Suprapubic skin (tissue), 4 donors: ENCODE data around the gene ANKH.

Source experiments
- CTCF ChIP-seq, 2 donors: fragments of 200-600 bp in 1 of 2; fragments of 450-650 bp in 1 of 2; sonication (generic) in 1 of 2; IDR thresholded peaks; one replicate each; pipeline ENCODE4 v1.5.1; 2016 to 2019; ENCODE audit warnings: antibody characterized with exemption in 2 of 2, mild to moderate bottlenecking in 1 of 2, moderate library complexity in 1 of 2
- EP300 ChIP-seq: sonication (generic); formaldehyde crosslinking; IDR thresholded peaks from one replicate; pipeline ENCODE4 v1.6.1; 2017; ENCODE audit warnings: antibody characterized with exemption
- POLR2A ChIP-seq, 2 donors: fragments of 450-650 bp; IDR thresholded peaks; one replicate each; pipeline ENCODE4 v1.6.1; 2017; ENCODE audit warnings: antibody characterized with exemption in 2 of 2, mild to moderate bottlenecking in 2 of 2, moderate library complexity in 2 of 2
- POLR2AphosphoS5 ChIP-seq, 3 donors: sonication (generic); formaldehyde crosslinking; IDR thresholded peaks; one replicate each; pipeline ENCODE4 v1.6.1; 2017; ENCODE audit warnings: antibody characterized with exemption in 3 of 3

- TF ChIP-seq CTCF (IDR thresholded peaks at IDR 0.05) (no peak), POLR2A (IDR thresholded peaks at IDR 0.05) (no peak), EP300 (no peak), POLR2AphosphoS5 (IDR thresholded peaks at IDR 0.05) (no peak)
Measured at GRCh38 chr5:14762549-14763216, 108.9 kb downstream of the ANKH start.
